ENCODE data around the gene SMG1. TPM values are rescaled to one million over a fixed set of nuclear protein-coding genes. Genes with fewer than 3 reads are reported as not detected.
"Not testable (repeated sequence)": the region's sequence is repeated elsewhere in the genome, so short reads cannot be mapped to it uniquely, and the experiment has no call there.

The SMG1 gene
- polyA plus RNA-seq, 10 donors = 32.6 to 55.0 (median 43.2) TPM

GRCh38 chr16:18762713-18763112, 163.5 kb downstream of the SMG1 start:
- DNase-seq = not testable (repeated sequence)

- peak in 1 of 3 donors; percentile 15 for DNase-seq
Observed at GRCh38 chr16:18759598-18760520, 166.3 kb downstream of the SMG1 start.

- not testable (repeated sequence) for DNase-seq
Observed at GRCh38 chr16:18757960-18758660, 168.1 kb downstream of the SMG1 start.

GRCh38 chr16:18756639-18757038, 169.6 kb downstream of the SMG1 start:
- DNase-seq = not testable (repeated sequence)

Other genes starting within 250 kb of the SMG1 start
- 1,000 to 10,000 TPM; 1,620 to 2,402 (median 1,877) TPM for gene RPS15A, start 136.1 kb downstream of the SMG1 start, polyA plus RNA-seq (ENCODE audit: insufficient read length in 10 of 10)
- gene ARL6IP1, start 124.9 kb downstream of the SMG1 start, polyA plus RNA-seq (ENCODE audit: insufficient read length in 10 of 10) = 100 to 1,000 TPM in 4 of 10 donors, 10 to 100 TPM in 6; 74.7 to 136 (median 97.9) TPM
- gene TMC7, start 57.5 kb upstream of the SMG1 start, polyA plus RNA-seq (ENCODE audit: insufficient read length in 10 of 10) = 1 to 10 TPM in 9 of 10 donors, under 1 TPM in 1; 0.99 to 2.6 (median 1.4) TPM
- 10 to 100 TPM; 22.1 to 30.4 (median 26.6) TPM for gene COQ7, start 141.2 kb upstream of the SMG1 start, polyA plus RNA-seq (ENCODE audit: insufficient read length in 10 of 10)
- gene ITPRIPL2, start 187.6 kb upstream of the SMG1 start, polyA plus RNA-seq (ENCODE audit: insufficient read length in 10 of 10) = 10 to 100 TPM; 17.4 to 37.3 (median 24.1) TPM
- gene SYT17, start 241.8 kb upstream of the SMG1 start, polyA plus RNA-seq (ENCODE audit: insufficient read length in 10 of 10) = 1 to 10 TPM; 4.1 to 6.6 (median 5.5) TPM